ENCODE measurements around the gene VTA1.

The VTA1 gene

GRCh38 chr6:142266060-142266459 lies 119.0 kb downstream of the VTA1 start:
- no peak for DNase-seq (ENCODE audit: low read depth in 2 of 2)

GRCh38 chr6:142271476-142271875 lies 124.4 kb downstream of the VTA1 start:
- no peak for DNase-seq (ENCODE audit: low read depth in 2 of 2)

Measured in stimulated activated CD4-positive, alpha-beta T cell treated with anti-CD3 and anti-CD28 coated beads, Interleukin-1b, Interleukin-23, amount 100 ng/mL, for 1 hour (primary cell).